ENCODE measurements around the gene OBSL1. TPM values are rescaled to one million over a fixed set of nuclear protein-coding genes. Genes with fewer than 3 reads are reported as not detected.
A peak's percentile ranks its signal among the peaks of the same experiment; 100 is the strongest.

OBSL1 gene
- total and polyA plus RNA-seq, 2 donors from 2014 or later, result 89.5 to 123 TPM

DNA sequence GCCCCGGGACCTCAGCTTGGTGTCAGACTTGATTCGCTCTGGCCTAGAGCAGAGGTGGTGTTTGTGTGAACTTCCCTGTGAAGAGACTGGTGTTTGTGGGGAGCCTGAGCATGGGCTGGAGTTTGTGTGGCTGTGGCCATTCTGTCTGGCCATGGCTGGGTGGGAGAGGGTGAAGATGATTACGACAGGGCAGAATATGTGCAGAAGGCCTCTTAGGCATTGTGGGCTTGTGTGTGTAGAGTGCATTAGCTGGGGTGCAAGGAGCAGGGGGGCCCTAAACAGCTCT is 10.5 kb downstream of the OBSL1 start:
- no peak overlapping the region for H3K4me3 ChIP-seq (ENCODE audit: low read length in 3 of 3)
- DNase-seq (no peak), FAIRE-seq (no peak)
- no peaks in the 10 kb centered on the region for H3K9me3 ChIP-seq (ENCODE audit: control insufficient read depth in 2 of 3, insufficient read depth in 1 of 3, low read length in 3 of 3)
- H3K27ac ChIP-seq (ENCODE audit: low read depth in 2 of 2, low read length in 2 of 2), result no peak overlapping the region
- peaks cover 5 to 12% (median 6%) of the 10 kb centered on the region in 3 donors for H3K36me3 ChIP-seq (ENCODE audit: control insufficient read depth in 2 of 3, insufficient read depth in 3 of 3, low read length in 3 of 3)
- H3K4me1 ChIP-seq (ENCODE audit: control insufficient read depth in 2 of 3, insufficient read depth in 2 of 3, low read depth in 1 of 3, low read length in 3 of 3), result no peaks in the 10 kb centered on the region
- no peaks in the 10 kb centered on the region for H3K27me3 ChIP-seq (ENCODE audit: control insufficient read depth, insufficient read depth, low read length)
- intact Hi-C loops (cut with DNase I), result no loop called here
- TF ChIP-seq, protein P1, sequence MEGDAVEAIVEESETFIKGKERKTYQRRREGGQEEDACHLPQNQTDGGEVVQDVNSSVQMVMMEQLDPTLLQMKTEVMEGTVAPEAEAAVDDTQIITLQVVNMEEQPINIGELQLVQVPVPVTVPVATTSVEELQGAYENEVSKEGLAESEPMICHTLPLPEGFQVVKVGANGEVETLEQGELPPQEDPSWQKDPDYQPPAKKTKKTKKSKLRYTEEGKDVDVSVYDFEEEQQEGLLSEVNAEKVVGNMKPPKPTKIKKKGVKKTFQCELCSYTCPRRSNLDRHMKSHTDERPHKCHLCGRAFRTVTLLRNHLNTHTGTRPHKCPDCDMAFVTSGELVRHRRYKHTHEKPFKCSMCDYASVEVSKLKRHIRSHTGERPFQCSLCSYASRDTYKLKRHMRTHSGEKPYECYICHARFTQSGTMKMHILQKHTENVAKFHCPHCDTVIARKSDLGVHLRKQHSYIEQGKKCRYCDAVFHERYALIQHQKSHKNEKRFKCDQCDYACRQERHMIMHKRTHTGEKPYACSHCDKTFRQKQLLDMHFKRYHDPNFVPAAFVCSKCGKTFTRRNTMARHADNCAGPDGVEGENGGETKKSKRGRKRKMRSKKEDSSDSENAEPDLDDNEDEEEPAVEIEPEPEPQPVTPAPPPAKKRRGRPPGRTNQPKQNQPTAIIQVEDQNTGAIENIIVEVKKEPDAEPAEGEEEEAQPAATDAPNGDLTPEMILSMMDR (IDR thresholded peaks at IDR 0.05; ENCODE audit: borderline replicate concordance, extremely low read depth, insufficient read depth), result no peak
- no peak overlapping the region for H3K9ac ChIP-seq (ENCODE audit: low read length in 3 of 3)

DNA sequence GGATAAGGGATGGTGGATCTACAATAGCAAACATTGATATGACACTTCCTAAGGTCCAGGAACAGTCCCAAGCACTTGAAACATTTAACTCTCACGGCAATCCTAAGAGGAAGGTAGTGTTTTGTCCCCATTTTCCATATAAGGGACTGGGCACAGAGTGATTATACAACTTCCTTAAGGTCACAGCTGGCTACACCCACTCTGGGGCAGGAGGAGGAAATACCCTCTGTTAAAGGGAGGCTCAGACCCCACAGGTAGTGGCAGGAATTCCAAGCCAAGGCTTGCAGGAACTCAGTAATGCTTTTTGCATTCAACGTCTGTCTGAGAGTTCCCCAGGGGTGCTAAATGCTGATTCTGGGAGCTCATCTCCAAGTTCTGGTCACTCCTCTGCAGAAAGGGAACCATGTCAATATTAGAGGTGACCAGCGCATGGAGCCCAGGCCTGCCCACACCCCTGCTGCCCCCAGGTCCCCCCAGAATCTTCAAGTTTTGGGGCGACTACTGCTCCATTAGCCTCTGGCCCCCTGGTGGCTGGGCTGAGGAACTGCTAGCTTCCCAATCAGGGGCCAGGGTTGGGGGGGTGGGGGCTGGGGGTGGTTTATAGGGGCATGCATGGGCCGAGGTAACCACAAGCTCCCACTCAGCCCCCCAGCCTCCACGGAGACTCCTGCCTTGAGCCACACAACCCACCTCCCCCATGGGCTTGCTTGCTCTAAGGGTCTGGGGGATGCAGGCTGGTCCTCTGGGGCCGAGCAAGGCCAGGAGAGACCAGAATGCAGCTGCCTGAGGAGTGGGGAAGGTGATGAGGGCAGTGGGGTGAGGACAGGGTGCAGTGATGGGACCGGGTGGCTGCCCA is 11.1 kb downstream of the OBSL1 start:
- Histone ChIP-seq H3K27ac (ENCODE audit: low read depth in 2 of 2, low read length in 2 of 2) (no peak overlapping the region), H3K27me3 (ENCODE audit: control insufficient read depth, insufficient read depth, low read length) (no peaks in the 10 kb centered on the region), H3K4me3 (ENCODE audit: low read length in 3 of 3) (no peak overlapping the region), H3K4me1 (ENCODE audit: control insufficient read depth in 2 of 3, insufficient read depth in 2 of 3, low read depth in 1 of 3, low read length in 3 of 3) (no peaks in the 10 kb centered on the region), H3K9ac (ENCODE audit: low read length in 3 of 3) (no peak overlapping the region), H3K36me3 (ENCODE audit: control insufficient read depth in 2 of 3, insufficient read depth in 3 of 3, low read length in 3 of 3) (peaks cover 5 to 12% (median 6%) of the 10 kb centered on the region in 3 donors), H3K9me3 (ENCODE audit: control insufficient read depth in 2 of 3, insufficient read depth in 1 of 3, low read length in 3 of 3) (no peaks in the 10 kb centered on the region)
- TF ChIP-seq, protein P1 (IDR thresholded peaks at IDR 0.05; ENCODE audit: borderline replicate concordance, extremely low read depth, insufficient read depth), result peak; percentile 38
- DNase-seq (peak in 2 of 5 donors; percentile 64 to 67), FAIRE-seq (no peak)
- intact Hi-C loops (cut with DNase I), result no loop called here

DNA sequence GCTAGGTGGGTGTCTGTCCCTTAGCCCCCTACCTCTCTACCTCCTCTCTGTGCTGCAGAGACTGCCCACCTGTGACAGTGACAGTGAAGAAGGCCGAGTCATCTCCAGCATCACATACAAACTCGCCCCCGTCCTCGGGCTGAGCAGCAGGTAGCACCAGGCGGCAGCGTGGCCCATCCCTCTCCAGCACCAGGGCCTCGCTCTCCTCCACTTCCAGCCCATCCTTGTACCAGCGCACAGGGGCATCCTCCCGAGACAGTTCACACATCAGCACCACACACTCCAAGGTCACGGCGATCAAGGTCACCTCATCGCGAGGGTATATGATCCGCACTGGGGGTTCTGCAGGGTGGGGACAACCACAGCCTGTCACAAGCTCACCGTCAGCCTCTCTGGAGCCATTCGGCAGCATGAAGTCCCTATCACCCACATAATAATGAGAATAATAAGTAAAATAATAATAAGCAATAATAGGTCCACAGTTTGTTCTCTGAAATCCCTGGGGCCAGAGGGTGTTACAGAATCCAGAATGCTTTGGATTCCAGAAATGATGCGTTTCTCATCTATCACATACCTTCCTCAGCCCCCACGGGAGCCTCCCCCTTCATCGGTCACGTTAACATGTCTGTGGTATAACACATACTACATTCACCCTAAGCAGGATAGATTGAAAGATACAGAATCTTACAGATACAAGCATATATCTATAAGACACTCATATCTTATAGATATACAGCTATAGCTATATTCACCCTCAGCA is 12.0 kb downstream of the OBSL1 start:
- no peaks in the 10 kb centered on the region for H3K4me1 ChIP-seq (ENCODE audit: control insufficient read depth in 2 of 3, insufficient read depth in 2 of 3, low read depth in 1 of 3, low read length in 3 of 3)
- no peak overlapping the region for H3K4me3 ChIP-seq (ENCODE audit: low read length in 3 of 3)
- no peak overlapping the region for H3K9ac ChIP-seq (ENCODE audit: low read length in 3 of 3)
- no peaks in the 10 kb centered on the region for H3K27me3 ChIP-seq (ENCODE audit: control insufficient read depth, insufficient read depth, low read length)
- TF ChIP-seq, protein P1 (IDR thresholded peaks at IDR 0.05; ENCODE audit: borderline replicate concordance, extremely low read depth, insufficient read depth), result no peak
- DNase-seq (peak in 1 of 5 donors; percentile 54), FAIRE-seq (no peak)
- H3K9me3 ChIP-seq (ENCODE audit: control insufficient read depth in 2 of 3, insufficient read depth in 1 of 3, low read length in 3 of 3), result no peaks in the 10 kb centered on the region
- H3K36me3 ChIP-seq (ENCODE audit: control insufficient read depth in 2 of 3, insufficient read depth in 3 of 3, low read length in 3 of 3), result peaks cover 3 to 10% (median 6%) of the 10 kb centered on the region in 3 donors
- no peak overlapping the region for H3K27ac ChIP-seq (ENCODE audit: low read depth in 2 of 2, low read length in 2 of 2)
- intact Hi-C loops (cut with DNase I), result no loop called here

All from kidney (tissue), 14 donors.